GM08714 (cell line): ENCODE data around the gene MAK.
"Not testable (repeated sequence)": the region's sequence is repeated elsewhere in the genome, so short reads cannot be mapped to it uniquely, and the experiment has no call there.

ENCODE experiments used
- H3K4me3 ChIP-seq: fragments of 200-500 bp; sonication (Bioruptor generic); 2 replicates; pipeline ENCODE4 v1.5.1; 2014; ENCODE audit warnings: mild to moderate bottlenecking, low read length, inconsistent platforms
- ZNF274 ChIP-seq: IDR thresholded peaks from 2 replicates; pipeline ENCODE4 v1.6.1; 2012; ENCODE audit warnings: mild to moderate bottlenecking, low read depth, low read length

MAK gene

DNA sequence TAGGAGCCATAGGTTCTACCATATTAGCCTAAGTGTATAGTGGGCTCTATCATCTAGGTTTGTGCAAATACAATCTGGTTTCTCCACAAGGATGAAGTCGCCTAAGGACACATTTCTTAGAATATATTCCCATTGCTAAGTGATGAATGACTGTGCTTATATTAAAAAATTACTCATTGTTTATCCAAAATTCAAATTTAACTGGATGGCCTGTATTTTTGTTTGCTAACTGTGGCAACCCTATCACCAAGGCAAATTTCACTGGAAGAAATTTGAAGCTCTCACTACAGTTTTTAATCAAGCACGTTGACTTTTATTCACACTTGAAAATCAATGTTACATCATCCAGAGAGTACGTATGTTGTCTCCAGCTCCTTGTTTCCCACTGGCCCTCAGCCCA is 29.6 kb upstream of the MAK start:
- no peak overlapping the region for H3K4me3 ChIP-seq
- no peak for TF ChIP-seq ZNF274

DNA sequence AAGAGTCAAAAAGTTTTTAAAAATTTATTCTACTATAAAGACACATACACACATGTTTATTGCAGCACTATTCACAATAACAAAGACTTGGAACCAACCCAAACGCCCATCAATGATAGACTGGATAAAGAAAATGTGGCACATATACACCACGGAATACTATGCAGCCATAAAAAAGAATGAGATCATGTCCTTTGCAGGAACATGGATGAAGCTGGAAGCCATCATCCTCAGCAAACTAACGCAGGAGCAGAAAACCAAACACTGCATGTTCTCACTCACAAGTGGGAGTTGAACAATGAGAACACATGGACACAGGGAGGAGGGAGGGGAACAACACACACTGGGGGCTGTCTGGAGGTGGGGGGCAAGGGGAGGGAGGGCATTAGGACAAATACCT is 28.4 kb upstream of the MAK start:
- H3K4me3 ChIP-seq: not testable (repeated sequence)

DNA sequence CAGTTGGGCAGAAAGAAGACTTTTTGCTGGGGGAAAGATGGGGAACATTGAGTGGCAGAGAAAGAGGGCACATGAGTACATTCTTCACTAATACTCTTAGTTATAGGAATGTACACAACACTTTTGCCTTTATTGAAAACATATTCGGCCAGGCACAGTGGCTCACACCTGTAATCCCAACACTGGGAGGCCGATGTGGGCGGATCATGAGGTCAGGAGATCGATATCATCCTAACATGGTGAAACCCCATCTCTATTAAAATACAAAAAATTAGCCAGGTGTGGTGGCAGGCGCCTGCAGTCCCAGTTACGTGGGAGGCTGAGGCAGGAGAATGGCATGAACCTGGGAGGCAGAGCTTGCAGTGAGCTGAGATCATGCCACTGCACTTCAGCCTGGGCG is 24.7 kb upstream of the MAK start:
- not testable (repeated sequence) for H3K4me3 ChIP-seq

DNA sequence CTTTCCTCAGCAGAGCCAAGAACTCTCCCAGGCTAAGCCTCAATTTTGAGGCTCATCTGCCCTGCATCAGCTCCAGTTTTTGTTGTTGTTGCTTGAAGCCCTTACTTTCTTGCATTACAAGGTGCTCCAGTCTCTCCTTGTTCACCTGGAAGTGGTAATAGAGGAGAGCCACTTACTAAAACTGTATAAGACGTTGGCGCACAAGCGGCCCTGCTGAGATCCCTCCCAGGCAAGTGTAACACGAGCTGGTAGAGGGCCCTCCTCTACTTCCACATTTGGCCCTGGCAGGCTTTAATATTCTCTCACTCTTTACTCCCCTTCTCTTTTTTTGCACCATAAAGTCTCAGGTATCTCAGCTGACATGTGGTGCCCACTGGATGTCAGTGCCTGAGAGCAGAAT is 24.0 kb upstream of the MAK start:
- TF ChIP-seq ZNF274: no peak
- H3K4me3 ChIP-seq: no peak overlapping the region

DNA sequence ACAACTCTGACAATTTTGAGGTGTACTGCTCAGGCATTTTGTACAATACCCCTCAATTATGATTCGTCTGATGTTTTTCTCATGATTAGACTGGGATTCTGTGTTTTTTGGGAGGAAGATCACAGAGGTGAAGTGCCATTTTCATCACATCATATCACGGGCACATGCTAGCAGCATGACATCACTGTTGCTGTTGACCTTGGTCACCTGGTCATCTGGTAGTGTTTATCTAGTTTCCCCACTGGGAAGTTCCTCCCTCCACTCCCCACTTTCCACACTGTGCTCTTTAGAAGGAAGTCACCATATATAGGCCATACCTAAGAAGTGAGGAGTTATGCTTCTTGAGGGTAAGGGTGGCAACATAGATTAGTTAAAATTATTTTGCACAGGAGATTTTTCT is 22.7 kb upstream of the MAK start:
- no peak overlapping the region for H3K4me3 ChIP-seq
- TF ChIP-seq ZNF274: no peak

DNA sequence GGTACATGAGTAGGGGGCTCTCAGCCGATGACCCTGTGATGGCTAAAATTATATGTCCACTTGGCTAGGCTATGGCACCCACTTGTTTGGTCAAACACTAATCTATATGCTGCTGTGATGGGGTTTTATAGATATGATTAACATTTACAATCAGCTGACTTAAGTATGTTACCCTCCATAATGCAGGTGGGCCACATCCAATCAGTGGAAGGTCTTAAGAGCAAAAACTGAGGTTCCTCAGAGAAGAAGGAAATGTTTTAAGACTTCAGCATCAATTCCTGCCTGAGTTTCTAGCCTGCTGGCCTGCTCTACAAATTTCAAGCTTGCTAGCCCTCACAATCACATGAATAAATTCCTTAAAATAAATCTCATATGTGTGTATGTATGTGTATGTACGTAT is 18.9 kb upstream of the MAK start:
- TF ChIP-seq ZNF274: no peak
- no peak overlapping the region for H3K4me3 ChIP-seq

- no peak overlapping the region for H3K4me3 ChIP-seq
- no peak for TF ChIP-seq ZNF274
These were observed 16.7 kb upstream of the MAK start for GRCh38 chr6:10854922-10855632.

- H3K4me3 ChIP-seq: not testable (repeated sequence)
These were observed 15.5 kb upstream of the MAK start for GRCh38 chr6:10853849-10854300.

DNA sequence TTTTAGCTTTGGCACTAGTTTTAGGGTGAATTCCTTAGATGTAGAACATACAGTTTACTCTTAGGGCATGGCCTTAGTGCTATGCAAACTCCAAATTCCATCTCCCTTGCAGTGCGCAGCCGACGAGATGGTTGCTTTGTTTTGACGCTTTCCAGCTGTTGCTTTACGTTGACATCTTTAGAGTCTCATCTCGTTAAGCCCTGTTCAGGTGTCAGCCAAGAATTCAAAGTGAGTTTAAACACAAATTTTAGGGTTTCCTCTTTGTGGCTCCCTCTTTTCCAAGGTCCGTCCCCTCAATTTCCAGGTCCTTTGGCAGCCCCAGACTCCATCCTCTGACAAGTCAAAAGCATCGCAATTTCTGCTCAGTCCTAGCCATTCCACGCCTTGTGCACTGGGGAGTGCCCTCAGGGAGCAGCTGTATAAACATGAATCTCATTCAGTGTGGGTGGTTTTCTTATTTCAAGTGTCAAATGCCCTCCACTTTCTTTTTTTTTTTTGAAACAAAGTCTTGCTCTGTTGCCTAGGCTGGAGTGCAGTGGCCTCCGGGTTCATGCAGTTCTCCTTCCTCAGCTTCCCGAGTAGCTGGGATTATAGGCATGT is 14.1 kb upstream of the MAK start:
- no peak overlapping the region for H3K4me3 ChIP-seq
- no peak for TF ChIP-seq ZNF274

- H3K4me3 ChIP-seq: no peak overlapping the region
- TF ChIP-seq ZNF274: no peak
These were observed 12.4 kb upstream of the MAK start for GRCh38 chr6:10850728-10851127.

GRCh38 chr6:10849901-10850300 is 11.6 kb upstream of the MAK start:
- H3K4me3 ChIP-seq: no peak overlapping the region
- no peak for TF ChIP-seq ZNF274

- TF ChIP-seq ZNF274: no peak
- no peak overlapping the region for H3K4me3 ChIP-seq
These were observed 9.3 kb upstream of the MAK start for GRCh38 chr6:10847684-10848083.

- H3K4me3 ChIP-seq: no peak overlapping the region
- TF ChIP-seq ZNF274: no peak
These were observed 5.2 kb upstream of the MAK start for GRCh38 chr6:10843554-10843953.

DNA sequence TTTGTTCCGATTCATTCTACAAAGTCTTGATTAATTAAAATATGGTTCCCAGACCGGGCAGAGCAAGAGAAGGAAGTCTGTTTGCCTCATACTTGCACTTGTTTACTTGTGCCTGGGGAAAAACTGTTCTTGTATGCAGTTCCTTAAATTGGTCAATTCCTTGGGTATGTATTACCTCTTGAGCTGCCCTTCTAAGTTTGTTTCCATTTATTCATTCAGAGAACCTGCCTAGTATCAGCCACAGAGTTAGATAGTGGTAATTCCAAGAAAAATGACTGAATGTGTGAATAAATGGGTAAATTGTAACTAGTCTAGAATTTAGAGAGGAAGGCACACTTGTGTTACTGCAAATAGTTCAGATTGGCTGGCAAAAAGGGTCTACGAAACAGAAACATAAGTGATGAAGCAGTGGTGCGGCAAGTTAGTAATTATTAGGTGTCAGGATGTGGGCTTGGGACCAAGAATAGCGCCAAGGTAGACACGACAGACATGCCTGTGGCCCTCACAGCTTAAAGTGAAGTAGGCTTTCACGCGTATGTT is 525 bp upstream of the MAK start:
- peak overlapping the region; percentile 68 for H3K4me3 ChIP-seq
- no peak for TF ChIP-seq ZNF274

GRCh38 chr6:10837622-10837994 is 731 bp downstream of the MAK start:
- no peak for TF ChIP-seq ZNF274
- peak overlapping the region; percentile 68 for H3K4me3 ChIP-seq

- peak overlapping the region; percentile 68 for H3K4me3 ChIP-seq
- TF ChIP-seq ZNF274: no peak
These were observed 1.2 kb downstream of the MAK start for GRCh38 chr6:10837009-10837621.
